IPS-NIHi11 (cell line): Measurements from ENCODE around the gene PCYT2.

Experiments used
- DNase-seq: peaks from one replicate; pipeline ENCODE4 v3.0.0; 2012; ENCODE audit warnings: mixed read lengths, low spot score

The PCYT2 gene

DNA sequence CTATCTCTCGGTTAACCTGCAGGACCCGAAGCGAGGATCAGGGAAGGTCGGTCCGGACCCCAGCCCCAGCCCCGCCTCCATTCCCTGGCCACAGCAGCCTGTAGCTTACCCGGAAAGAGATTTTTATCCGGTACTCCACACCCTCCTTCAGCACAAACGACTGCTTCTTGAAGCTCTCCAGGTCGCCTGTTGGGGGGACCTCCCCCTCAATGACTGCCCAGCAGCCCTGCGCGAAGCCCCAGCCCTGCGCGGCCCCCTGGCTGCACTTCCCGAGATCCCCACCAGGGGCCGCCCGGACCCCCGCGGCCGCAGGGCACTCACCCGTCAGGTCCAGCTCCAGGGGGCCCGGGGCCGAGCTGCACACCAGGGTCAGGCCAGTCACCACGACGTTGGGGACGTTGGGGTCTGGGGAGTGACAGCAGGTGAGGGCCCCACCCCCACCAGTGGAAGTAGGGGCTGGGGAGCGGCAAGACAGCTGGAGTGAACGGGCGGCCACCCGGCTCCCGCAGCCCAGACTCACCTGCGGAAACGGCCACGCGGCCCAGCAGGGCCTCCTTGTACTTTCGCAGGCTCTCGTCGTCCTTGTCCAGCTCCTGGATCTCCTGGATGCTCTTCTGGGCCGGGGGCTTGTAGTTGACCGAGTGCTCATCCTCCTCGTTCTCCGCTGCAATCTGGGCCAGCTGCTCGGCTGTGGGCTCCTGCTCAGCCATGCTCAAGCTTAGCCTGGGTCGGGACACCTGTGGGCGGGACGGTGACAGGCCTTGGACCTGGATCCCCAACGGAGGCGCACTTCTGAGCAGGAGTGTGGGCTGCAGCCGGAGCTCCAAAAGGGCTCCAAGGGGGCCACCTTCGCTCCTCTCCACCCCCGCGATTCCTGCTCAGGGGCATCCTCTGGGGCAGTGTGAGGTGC, 41.7 kb downstream of the PCYT2 start:
- DNase-seq: peak; percentile 86

DNA sequence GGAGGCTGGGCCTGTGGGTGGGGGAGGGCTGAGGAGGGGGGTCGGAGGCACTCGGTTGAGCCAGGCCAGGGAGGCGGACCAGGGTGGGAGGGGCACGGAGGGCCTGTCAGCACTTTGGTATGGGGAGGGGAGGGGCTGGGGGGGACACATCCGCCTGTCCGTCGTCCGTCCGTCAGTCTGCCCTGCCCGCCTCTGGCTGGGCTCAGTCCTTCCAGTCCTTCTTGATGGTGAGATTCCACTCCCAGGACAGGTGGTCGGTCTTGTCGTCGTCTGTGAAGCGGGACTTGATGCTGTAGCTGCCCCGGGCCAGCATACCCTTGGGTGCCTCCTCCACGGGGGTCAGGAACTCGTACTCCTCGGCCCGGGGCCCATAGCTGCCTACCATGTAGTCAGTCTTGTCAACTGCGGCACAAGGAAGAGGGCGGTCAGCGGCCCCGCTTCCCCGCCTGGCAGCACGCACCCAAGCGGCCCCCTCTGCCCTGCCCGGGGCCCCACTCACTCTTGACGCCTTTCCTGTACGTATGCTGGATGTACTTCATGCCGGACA, 42.5 kb downstream of the PCYT2 start:
- DNase-seq: peak; percentile 65

DNA sequence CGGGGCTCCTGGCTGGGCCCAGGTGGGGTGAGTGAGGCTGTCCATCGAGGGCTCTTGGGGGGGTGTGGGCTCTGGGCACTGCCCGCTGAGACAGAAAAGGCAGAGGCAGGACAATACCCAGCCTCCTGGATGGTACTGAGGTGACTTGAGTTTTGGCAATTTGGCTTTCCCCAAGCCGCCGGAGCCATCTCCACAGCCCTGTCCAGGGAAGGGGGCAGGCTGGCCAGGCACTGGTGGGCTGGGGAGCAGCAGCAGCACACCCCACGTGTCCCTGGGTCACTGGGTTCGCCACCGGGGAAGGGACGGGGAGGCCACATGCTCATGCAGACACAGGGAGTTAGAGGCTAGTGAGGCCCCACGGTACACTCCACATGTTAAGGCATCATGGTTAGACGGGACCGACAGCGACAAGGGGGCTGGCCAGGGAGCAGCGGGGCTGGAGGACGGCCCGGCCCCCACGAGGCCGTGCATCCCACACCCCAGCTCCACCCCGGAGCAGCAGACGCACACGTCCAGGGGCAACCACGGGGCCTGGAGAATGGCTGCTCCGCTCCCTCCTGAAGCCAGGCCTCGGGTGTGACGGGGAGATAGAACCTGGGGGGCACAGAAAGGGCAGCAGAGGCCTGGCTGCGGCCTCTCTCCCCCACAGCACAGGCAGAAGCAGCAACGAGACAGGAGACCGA, 43.1 kb downstream of the PCYT2 start:
- DNase-seq: no peak

- no peak for DNase-seq
Measured at GRCh38 chr17:81867170-81867990, 43.8 kb downstream of the PCYT2 start.

- no peak for DNase-seq
Measured at GRCh38 chr17:81866440-81867169, 44.6 kb downstream of the PCYT2 start.

DNA sequence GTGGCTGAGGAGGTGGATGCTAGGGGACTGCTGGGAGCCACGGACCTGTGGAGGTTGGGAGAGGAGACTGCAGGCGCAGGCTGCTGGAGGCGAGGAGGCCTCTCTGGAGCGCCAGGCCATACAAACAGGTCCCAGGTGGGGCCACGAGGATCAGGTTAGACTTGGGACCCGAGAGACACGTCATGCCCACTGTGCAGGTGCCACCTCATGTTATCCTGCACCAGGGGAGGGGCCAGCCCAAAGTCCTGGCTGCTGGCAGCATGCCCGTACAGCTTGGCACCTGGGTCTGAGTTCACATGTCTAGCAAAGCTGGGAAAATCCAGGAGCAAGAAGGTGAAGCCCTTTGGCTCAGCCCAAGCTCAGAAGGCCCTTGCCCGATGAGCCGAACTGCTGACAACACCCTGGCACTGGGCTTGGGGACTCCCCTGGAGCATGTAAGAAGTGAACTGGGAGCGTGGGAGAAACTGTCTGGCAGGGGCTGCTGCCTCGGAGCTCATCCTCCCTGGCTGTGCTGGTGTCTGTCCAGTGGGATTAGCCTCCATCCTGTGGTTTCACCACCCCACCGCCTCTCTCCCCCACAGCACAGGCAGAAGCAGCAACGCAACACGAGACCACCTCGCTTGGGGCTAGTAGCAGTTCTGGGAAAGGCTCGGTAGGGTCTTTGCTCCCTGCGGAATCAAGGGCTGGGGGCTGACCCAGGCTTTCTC, 45.3 kb downstream of the PCYT2 start:
- DNase-seq: no peak

GRCh38 chr17:81865358-81865732, 45.9 kb downstream of the PCYT2 start:
- no peak for DNase-seq

- DNase-seq: no peak
Measured at GRCh38 chr17:81863833-81864768, 47.1 kb downstream of the PCYT2 start.

DNA sequence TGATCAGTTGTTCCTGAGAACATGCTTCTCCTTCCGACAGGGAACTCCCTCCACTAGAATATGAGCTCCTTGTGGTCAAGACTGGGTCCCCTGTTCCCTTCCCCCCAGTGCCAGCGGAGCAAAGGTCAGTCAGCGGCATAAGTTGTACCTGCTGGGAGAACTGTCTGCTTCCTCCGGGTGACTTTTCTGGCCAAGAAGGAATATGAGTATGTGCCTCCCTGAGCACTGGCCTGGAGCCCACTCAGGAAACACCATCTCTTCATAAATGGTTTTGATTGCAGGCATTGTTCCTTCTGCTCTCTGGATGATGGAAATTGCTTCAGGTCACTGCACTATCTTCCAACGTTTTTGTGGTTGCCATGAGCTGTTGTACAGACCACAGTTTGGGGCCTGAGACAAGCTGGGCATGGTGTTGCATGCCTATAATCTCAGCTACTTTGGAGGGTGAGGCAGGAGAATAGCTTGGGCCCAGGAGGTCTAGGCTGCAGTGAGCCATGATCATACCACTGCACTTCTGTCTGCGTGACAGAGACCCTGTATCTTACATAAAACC, 48.0 kb downstream of the PCYT2 start:
- no peak for DNase-seq

DNA sequence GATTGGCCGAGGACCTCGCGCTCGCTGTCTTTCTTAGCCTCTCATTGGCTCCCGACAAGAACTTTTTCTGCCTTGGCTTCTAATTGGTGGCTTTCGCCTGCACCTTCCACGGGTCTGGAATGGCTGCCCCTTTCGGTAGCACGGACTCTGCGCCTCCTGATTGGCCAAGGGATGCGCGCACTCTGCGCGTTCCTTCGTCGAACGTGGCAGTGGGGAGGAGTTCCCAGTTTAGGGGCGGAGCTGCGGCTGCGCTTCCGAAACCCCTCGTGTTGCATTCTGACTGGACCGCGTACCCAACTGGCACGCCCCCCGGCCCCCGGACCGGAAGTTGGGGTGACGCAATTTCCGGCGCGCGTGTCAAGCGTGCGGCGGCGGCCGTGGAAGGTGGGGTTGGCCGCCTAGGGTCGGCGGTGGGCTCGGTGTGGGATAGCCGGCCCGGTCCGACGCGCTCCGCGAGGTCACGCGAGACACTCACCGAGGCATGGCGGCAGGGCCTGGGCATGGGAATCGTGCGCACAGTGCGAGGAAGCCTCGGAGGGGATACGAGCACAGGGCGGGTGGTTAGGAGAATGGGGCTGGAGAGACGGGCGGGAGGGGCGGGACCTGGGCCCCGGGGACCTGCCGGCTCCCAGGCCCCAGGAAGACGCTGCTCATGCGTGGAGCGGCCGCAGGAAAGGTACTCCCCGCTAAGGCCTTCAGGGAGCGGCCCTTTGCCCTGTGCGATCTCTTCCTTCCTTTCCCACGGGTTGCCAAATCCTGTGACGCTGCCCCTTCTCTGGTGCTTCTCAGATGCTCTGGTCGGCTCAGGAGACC, 50.2 kb downstream of the PCYT2 start:
- DNase-seq: peak; percentile 99

DNA sequence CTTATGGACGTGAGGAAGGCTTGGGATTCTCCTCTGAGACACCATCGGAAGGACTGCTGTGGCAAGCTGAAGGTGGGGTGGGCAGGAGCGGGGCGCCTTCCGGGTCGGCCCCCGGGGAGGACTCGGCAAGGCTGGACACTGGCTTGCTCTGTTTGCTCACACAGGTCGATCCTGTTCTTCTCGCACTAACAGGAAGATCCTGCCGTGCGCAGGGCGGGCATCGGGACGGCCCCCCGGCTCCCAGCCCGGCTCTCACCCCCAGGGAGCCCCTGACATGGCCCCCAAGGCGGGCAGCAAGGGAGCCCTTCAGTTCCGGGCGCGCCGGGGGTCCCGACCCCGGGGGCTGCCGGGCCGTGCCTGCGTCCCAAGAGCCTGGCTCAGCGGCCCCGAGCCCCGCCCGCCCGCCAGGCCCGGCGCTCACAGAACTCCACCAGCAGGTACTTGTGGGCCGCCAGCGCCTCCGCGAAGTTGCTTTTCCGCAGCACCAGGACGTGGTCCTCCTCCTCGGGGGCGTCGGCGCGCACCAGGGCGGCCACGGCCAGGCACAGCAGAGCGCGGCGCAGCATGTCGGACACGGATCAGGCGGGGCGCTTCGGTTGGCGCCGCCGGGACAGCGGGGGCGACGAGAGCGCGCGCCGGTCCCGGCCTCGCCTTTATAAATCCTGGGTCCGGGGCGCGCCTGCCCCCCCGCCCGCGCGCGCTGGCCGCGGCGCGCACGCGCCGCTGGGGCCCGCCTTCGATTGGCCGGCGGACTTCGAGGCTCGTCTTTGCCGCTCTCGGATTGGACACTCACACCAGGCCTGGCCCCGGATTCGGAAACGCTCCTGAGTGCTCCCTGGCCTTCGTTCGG, 51.1 kb downstream of the PCYT2 start, which contains the start of gene P4HB:
TSS of gene P4HB (minus strand) at position 630 of the 850 bp plus-strand sequence. CDS start at position 566, 64 bp downstream.
- no peak for DNase-seq

DNA sequence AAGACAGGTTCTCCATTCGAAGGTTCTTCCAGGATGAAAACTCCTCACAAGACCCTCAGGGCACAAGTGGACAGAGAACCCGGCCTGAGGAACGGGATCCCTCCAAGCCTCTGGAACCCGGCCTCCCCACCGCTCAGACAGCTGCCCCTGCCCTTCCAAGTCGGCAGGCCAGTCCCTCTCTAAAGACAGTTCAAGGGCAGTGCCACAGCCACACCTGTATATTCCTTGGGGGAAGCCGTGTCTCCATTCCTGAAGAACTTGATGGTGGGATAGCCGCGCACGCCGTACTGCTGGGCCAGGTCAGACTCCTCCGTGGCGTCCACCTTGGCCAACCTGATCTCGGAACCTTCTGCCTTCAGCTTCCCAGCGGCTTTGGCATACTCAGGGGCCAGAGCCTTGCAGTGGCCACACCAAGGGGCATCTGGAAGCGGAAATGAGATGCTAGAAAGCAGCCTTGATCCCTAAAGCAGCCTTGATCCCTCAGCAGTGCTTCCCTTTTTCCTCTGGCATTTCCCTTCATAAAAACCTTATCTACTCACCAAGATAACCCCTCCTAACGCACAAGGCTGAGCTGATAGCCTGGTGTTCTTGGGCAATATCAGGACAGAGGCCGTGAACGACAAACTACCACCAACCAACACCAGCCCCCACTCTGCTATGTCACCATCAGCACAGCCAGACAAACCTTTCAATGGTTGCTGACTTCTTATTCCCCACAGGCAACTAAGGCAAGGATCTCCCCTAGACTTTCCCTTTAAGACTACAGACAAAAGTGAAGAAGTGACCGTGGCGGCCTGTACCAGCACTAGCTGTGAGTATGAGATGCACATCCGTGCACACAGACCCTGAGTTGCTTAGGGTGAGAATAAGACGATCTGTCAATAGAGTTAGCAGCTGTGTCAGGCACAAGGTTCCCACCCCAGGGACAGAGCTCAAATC, 52.0 kb downstream of the PCYT2 start:
- DNase-seq: no peak

DNA sequence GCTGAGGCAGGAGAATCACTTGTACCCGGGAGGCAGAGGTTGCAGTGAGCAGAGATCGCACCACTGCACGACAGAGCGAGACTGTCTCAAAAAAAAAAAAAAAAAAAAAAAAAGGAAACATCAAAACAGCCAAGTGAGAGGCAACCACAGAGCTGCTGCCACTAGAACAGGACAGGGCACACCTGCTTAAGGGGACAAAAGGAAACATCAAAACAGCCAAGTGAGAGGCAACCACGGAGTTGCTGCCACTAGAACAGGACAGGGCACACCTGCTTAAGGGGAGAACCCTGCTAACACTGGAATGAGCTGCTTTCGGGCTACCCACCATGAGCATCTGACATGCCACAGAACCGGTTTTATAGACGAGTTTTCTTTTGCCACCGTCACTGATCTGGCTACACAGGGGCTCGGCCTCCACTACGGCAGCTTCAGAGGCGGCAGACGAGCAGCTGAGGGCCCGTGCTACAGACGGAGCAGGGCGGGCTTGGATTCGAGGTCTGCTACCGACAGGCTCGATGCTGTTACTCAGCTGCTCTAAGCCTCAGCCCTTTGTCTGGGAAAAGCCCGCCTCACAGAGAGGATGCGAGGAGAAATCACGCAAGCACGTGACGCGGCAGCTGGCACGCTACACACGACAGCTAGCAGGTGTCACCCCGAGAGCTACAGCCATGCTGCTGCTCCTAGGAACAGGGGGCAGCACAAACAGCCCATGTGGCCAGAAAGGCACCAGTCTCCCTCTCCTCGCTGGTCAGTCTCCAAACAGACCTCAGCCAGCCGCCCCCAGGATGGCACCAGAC, 52.8 kb downstream of the PCYT2 start:
- DNase-seq: no peak

GRCh38 chr17:81854974-81855774, 56.0 kb downstream of the PCYT2 start:
- no peak for DNase-seq

GRCh38 chr17:81852237-81852636, 59.0 kb downstream of the PCYT2 start:
- no peak for DNase-seq
